Karpas-422 (cell line): Measurements from ENCODE around the gene CFAP91. TPM values are rescaled to one million over a fixed set of nuclear protein-coding genes. Genes with fewer than 3 reads are reported as not detected.

ENCODE experiments used
- DNase-seq: peaks from one replicate; pipeline ENCODE4 v3.0.0-alpha.2; 2015
- H2AFZ ChIP-seq: fragments of 200-600 bp; sonication (generic); 2 replicates; pipeline ENCODE4 v1.6.1; 2014; ENCODE audit warnings: antibody characterized with exemption, low read length, mixed read lengths
- H3K27ac ChIP-seq: fragments of 200-600 bp; sonication (generic); 2 replicates; pipeline ENCODE4 v1.5.1; 2014; ENCODE audit warnings: mild to moderate bottlenecking, low read length, moderate library complexity
- H3K27me3 ChIP-seq: fragments of 200-600 bp; sonication (generic); 2 replicates; pipeline ENCODE4 v1.6.1; 2014; ENCODE audit warnings: low read length, mixed read lengths
- H3K36me3 ChIP-seq: fragments of 200-600 bp; sonication (generic); 2 replicates; pipeline ENCODE4 v1.6.1; 2014; ENCODE audit warnings: low read length, mixed read lengths; ENCODE audit not compliant: insufficient read depth
- H3K4me1 ChIP-seq: fragments of 200-600 bp; sonication (generic); 2 replicates; pipeline ENCODE4 v1.6.1; 2014; ENCODE audit warnings: mild to moderate bottlenecking, low read length, mixed read lengths
- H3K4me2 ChIP-seq: fragments of 200-600 bp; sonication (generic); 2 replicates; pipeline ENCODE4 v1.6.1; 2014; ENCODE audit warnings: low read length, low read depth, mild to moderate bottlenecking; ENCODE audit not compliant: poor library complexity, severe bottlenecking
- H3K4me3 ChIP-seq: fragments of 200-600 bp; sonication (generic); 2 replicates; pipeline ENCODE4 v1.5.1; 2014; ENCODE audit warnings: mild to moderate bottlenecking, antibody characterized with exemption, low read length, mixed read lengths
- H3K79me2 ChIP-seq: fragments of 200-600 bp; sonication (generic); 2 replicates; pipeline ENCODE4 v1.6.1; 2014; ENCODE audit warnings: mild to moderate bottlenecking, low read length, mixed read lengths
- H3K9ac ChIP-seq: fragments of 200-600 bp; sonication (generic); 2 replicates; pipeline ENCODE4 v1.6.0; 2014; ENCODE audit warnings: low read length
- H3K9me2 ChIP-seq: fragments of 200-600 bp; sonication (generic), shearing (Covaris generic); replicated peaks from 2 replicates; pipeline ENCODE4 v1.6.0; 2014; ENCODE audit warnings: mild to moderate bottlenecking, low read length, moderate library complexity; ENCODE audit not compliant: insufficient read depth
- H3K9me3 ChIP-seq: fragments of 300-700, 200-600 bp; sonication (generic); 2 replicates; pipeline ENCODE4 v1.6.1; 2014; ENCODE audit warnings: low read length, mixed read lengths
- H4K20me1 ChIP-seq: fragments of 200-600 bp; sonication (generic); 2 replicates; pipeline ENCODE4 v1.6.1; 2014; ENCODE audit warnings: mild to moderate bottlenecking, antibody characterized with exemption, low read length, low read depth; ENCODE audit not compliant: insufficient read depth
- total RNA-seq: library from RNA; depleted of rRNA; stranded (reverse); fragments of >200 nt; shearing (Covaris generic); gene quantifications from 2 replicates; pipeline ENCODE4 v1.2.3, GENCODE V29; 2014; ENCODE audit warnings: low replicate concordance

Gene CFAP91
- total RNA-seq, 1 experiment from 2014 or later: not detected

DNA sequence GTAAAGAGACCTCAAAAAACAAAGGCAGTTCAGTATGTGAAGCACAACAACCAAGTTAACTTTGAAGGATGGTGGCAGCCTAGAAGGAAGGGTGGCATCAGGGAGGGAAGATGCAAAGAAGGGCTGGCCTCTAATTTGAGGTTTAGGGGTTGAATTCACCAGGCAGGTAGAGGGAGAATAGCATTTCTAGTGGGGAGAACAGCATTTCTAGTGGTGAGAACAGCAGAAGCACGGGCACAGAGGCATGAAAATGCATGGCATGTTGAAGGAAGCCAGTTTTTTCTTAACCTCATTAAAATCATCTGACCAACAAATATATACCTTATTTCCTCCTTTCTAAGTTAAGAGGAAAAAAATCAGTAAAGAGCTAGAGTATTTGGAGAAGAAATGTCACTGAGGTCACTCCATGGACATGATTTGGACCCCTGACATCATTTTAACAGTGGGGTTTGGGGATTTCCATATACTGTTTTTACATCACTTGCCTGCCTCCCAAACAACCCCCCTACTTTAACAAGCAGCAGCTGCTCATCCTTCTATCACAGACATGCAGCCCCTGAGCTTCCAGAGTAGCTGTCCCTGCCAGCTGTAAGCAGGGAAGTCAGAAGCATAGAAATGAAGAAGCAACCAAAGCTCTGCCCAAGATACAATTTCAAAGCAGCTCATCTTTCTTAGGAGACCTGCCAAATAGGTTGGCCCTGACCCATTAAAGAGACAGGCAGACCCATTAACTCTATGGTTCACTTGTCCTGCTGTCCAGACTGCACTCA is 40.0 kb upstream of the CFAP91 start:
- Histone ChIP-seq H3K4me2 (no peak overlapping the region), H3K27ac (no peak overlapping the region), H3K79me2 (no peaks in the 10 kb centered on the region), H3K9me2 (no peaks in the 10 kb centered on the region), H3K27me3 (no peaks in the 10 kb centered on the region), H3K9me3 (no peaks in the 10 kb centered on the region), H3K36me3 (no peaks in the 10 kb centered on the region), H3K4me1 (peaks cover 11% of the 10 kb centered on the region), H3K9ac (no peak overlapping the region), H3K4me3 (no peak overlapping the region), H4K20me1 (no peaks in the 10 kb centered on the region), H2AFZ (no peak overlapping the region)
- no peak for DNase-seq

DNA sequence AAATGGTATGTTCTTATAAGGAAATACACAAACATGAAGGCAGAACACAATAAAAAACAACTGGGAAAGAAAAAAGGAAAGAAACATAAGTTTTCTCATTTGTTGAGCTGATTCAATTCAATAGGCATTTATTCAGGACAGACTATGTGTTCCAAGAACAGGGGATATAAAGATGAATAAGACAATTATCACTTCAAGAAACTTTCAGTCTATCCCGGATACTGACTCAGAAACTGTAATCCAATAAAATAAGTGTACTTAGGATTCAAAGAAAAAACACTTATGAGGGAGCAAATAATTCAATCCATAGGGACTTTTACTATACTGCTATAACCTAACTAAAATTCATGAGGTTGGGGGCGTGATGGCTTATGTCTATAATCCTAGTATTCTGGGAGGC is 38.9 kb upstream of the CFAP91 start:
- H3K9me3 ChIP-seq: no peaks in the 10 kb centered on the region
- no peak for DNase-seq
- H4K20me1 ChIP-seq: no peaks in the 10 kb centered on the region
- no peak overlapping the region for H2AFZ ChIP-seq
- no peak overlapping the region for H3K4me2 ChIP-seq
- no peaks in the 10 kb centered on the region for H3K9me2 ChIP-seq
- no peak overlapping the region for H3K9ac ChIP-seq
- H3K4me3 ChIP-seq: no peak overlapping the region
- H3K27me3 ChIP-seq: no peaks in the 10 kb centered on the region
- H3K27ac ChIP-seq: no peak overlapping the region
- peaks cover 11% of the 10 kb centered on the region for H3K4me1 ChIP-seq
- peaks cover under 1% of the 10 kb centered on the region; the same call in 1 of the 2 replicates for H3K36me3 ChIP-seq
- no peaks in the 10 kb centered on the region for H3K79me2 ChIP-seq

DNA sequence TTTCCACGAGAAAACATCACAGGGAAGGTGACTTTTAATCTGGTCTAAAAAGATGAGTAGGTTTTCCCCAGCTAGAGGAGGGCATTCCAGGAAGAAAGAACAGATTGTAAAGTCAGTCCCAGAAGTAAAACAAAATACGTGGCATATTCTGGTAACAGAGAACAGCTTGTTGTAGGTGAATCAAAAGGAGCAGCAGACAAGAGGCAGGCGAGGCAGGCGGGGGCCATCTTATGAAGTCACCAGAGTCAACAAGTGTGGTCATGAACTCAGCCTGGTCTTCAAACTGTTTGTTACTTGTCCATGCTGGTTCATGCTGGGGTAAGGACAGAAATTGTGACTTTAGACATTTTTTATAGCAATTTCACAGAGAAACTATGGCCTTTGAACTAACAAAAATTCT is 38.5 kb upstream of the CFAP91 start:
- H3K9me3 ChIP-seq: no peaks in the 10 kb centered on the region

DNA sequence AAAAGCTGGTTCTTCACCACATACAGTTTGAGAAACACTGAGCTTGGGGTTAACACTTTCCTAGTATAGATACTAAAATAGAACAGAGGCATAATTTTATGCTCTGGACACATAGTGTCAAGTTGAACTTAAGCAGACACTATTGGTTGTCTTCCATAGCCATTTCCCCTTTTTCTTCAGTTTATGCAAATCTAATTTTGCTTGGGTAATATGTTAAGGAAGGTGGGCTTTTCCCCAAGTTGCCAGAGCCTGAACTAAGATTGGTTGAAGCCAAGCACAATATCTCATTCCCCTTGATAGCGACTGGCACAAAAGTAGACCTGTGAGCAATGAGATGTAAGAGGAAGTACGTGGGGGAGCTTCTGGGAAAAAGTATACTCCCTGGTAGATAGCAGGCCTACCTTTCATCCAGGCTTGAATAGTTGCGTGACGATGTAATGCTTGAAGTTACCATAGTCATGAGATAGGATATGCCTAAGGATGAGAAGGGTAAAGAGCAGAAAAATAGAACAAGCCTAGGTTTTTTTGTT is 37.9 kb upstream of the CFAP91 start:
- Histone ChIP-seq H3K36me3 (peaks cover 7% of the 10 kb centered on the region; the same call in 1 of the 2 replicates), H3K27me3 (no peaks in the 10 kb centered on the region), H2AFZ (no peak overlapping the region), H3K9ac (no peak overlapping the region), H3K27ac (no peak overlapping the region), H3K9me2 (no peaks in the 10 kb centered on the region), H4K20me1 (no peaks in the 10 kb centered on the region), H3K4me3 (no peak overlapping the region), H3K4me2 (no peak overlapping the region), H3K9me3 (no peaks in the 10 kb centered on the region), H3K4me1 (peaks cover 11% of the 10 kb centered on the region), H3K79me2 (no peaks in the 10 kb centered on the region)
- DNase-seq: no peak

More for the DNA sequence above, 38.5 kb upstream of the CFAP91 start:
- Histone ChIP-seq H3K9me2 (no peaks in the 10 kb centered on the region), H3K79me2 (no peaks in the 10 kb centered on the region), H3K4me1 (peaks cover 11% of the 10 kb centered on the region), H3K27ac (no peak overlapping the region), H3K36me3 (peaks cover 5% of the 10 kb centered on the region; the same call in 1 of the 2 replicates), H3K27me3 (no peaks in the 10 kb centered on the region), H3K9ac (no peak overlapping the region), H3K4me3 (no peak overlapping the region), H2AFZ (no peak overlapping the region), H3K4me2 (no peak overlapping the region), H4K20me1 (no peaks in the 10 kb centered on the region)
- no peak for DNase-seq

DNA sequence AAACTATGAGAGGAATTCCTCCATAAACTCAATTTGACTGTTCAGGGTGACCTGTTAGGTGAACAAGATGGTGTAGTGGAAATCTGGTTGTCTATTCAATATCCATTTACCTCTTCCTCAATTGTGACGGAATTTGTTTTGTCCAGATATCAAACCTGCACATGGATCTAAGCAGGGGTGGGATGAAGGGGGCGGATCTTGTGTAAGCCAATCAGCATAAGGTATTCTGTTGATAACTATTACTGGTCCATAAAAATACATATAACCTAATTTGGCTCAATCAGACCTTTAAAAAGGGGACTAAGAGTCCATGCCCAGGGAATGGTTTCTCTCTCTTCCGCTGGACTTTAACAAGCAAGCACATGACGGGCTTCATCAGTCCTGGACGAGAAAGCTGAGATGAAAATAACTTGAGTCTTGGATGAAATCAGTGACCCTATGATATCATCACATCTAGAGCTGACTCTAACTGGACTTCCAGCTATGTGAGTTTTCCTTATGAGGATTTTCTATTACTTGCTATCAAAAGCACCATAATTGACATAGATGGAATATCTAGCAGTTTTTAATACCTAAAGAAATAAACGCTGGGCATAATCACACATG is 36.8 kb upstream of the CFAP91 start:
- Histone ChIP-seq H3K36me3 (peaks cover 14% of the 10 kb centered on the region), H3K27me3 (no peaks in the 10 kb centered on the region), H3K9ac (no peak overlapping the region), H2AFZ (no peak overlapping the region), H3K9me2 (no peaks in the 10 kb centered on the region), H4K20me1 (no peaks in the 10 kb centered on the region), H3K9me3 (no peaks in the 10 kb centered on the region), H3K27ac (no peak overlapping the region), H3K79me2 (no peaks in the 10 kb centered on the region), H3K4me1 (peaks cover 11% of the 10 kb centered on the region), H3K4me2 (no peak overlapping the region), H3K4me3 (no peak overlapping the region)
- DNase-seq: no peak

DNA sequence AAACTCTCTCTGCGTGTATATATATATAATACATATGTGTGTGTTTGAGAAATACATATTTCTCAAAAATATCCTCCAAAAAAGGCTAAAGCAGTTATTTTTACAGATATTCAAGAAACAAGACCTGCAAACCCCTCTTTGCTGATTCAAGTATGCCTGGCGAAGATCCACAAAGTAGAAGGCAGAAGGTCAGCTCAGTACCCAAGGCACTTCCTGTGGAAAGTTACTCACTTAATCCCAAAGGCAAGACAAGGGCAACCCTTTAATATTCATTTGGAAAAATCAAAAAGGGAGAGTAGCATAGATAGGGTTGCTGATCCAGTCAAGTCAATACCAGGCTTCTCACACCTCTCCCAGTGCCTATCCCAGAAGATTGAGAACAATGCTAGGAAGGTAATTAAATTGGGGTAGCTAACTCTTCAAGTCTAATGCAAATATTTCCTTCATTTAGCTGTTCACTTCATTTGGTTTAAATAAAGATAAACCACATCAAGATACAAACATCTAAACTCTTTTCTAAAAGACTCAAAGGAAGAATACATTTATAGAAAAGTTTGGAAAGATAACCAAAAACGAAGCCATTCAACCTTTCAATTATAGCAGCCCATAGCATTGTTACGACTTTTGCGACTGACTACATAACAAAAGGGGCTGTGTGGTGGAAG is 32.8 kb upstream of the CFAP91 start:
- Histone ChIP-seq H2AFZ (no peak overlapping the region), H3K79me2 (peaks cover 5% of the 10 kb centered on the region), H3K27me3 (no peaks in the 10 kb centered on the region), H4K20me1 (no peaks in the 10 kb centered on the region), H3K9me2 (no peaks in the 10 kb centered on the region), H3K4me1 (peaks cover 4% of the 10 kb centered on the region), H3K36me3 (peaks cover 45% of the 10 kb centered on the region), H3K9me3 (no peaks in the 10 kb centered on the region), H3K9ac (no peak overlapping the region), H3K27ac (no peak overlapping the region), H3K4me3 (no peak overlapping the region), H3K4me2 (no peak overlapping the region)
- no peak for DNase-seq

DNA sequence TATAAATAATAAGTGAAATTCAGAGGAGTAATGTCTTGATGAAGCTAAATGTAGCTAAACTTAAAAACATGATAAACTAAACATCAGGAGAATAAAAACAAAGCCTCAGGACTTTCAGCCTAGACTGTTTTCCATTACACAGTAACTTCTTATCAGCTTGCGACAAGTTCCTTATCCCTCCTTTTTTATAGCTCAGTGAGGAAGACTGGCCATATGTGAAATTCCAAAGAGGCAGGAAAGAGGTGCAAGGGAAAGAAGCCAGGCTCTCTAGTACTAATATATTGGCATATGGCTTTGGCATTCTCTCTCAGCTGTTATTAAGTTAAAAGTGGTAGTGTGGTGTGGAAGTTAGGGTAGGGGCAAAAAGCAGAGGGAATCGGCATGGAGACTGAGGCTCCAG is 30.0 kb upstream of the CFAP91 start:
- no peaks in the 10 kb centered on the region for H3K27me3 ChIP-seq
- H3K9me3 ChIP-seq: no peaks in the 10 kb centered on the region
- peaks cover 51% of the 10 kb centered on the region for H3K36me3 ChIP-seq
- peaks cover 15% of the 10 kb centered on the region for H3K4me1 ChIP-seq
- no peak overlapping the region for H3K4me2 ChIP-seq
- no peak overlapping the region for H3K27ac ChIP-seq
- no peak for DNase-seq
- H3K79me2 ChIP-seq: peaks cover 23% of the 10 kb centered on the region
- 0 out of 2 replicates have a peak, but pooled peaks cover 4% of the 10 kb centered on the region for H4K20me1 ChIP-seq
- H3K9me2 ChIP-seq: no peaks in the 10 kb centered on the region
- H3K4me3 ChIP-seq: no peak overlapping the region
- no peak overlapping the region for H3K9ac ChIP-seq
- H2AFZ ChIP-seq: no peak overlapping the region

DNA sequence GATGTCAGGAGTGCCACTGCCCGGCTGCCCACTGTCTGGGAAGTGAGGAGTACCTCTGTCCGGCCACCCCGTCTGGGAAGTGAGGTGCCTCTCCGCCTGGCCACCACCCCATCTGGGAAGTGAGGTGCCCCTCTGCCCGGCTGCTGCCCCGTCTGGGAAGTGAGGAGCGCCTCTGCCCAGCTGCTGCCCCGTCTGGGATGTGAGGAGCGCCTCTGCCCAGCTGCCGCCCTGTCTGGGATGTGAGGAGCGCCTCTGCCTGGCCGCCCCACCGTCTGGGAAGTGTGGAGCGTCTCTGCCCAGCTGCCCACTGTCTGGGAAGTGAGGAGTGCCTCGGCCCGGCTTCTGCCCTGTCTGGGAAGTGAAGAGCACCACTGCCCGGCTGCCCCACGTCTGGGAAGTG is 28.9 kb upstream of the CFAP91 start:
- Histone ChIP-seq H3K36me3 (peaks cover 51% of the 10 kb centered on the region), H3K79me2 (peaks cover 23% of the 10 kb centered on the region), H3K27ac (no peak overlapping the region), H3K9me2 (no peaks in the 10 kb centered on the region), H3K4me3 (no peak overlapping the region), H3K4me1 (peaks cover 17% of the 10 kb centered on the region), H3K9me3 (no peaks in the 10 kb centered on the region), H2AFZ (no peak overlapping the region), H3K27me3 (no peaks in the 10 kb centered on the region), H4K20me1 (0 out of 2 replicates have a peak, but pooled peaks cover 4% of the 10 kb centered on the region), H3K4me2 (no peak overlapping the region), H3K9ac (no peak overlapping the region)
- no peak for DNase-seq
